K562 (cell line): ENCODE measurements around the gene RBAK. TPM values are rescaled to one million over a fixed set of nuclear protein-coding genes. Genes with fewer than 3 reads are reported as not detected.

Experiments
- BRCA1 ChIP-seq, 2 experiments: fragments of 450-650 bp in 1 of 2; sonication (generic) in 1 of 2; formaldehyde crosslinking in 1 of 2; IDR thresholded peaks; 2 replicates each; pipeline versions ENCODE4 v1.5.0 to v1.6.1; 2017 to 2020; ENCODE audit warnings: mild to moderate bottlenecking in 1 of 2, missing genetic modification reagents in 1 of 2
- DPF2 ChIP-seq: fragments of 450-650 bp; IDR thresholded peaks from 2 replicates; pipeline ENCODE4 v1.6.1; 2016
- EHMT2 ChIP-seq: fragments of 450-650 bp; IDR thresholded peaks from 2 replicates; pipeline ENCODE4 v1.6.1; 2018; ENCODE audit warnings: antibody characterized with exemption
- GABPA ChIP-seq: fragments of 200-800 bp; sonication (Bioruptor generic); conservative IDR thresholded peaks from 2 replicates; pipeline ENCODE4 v1.6.1; 2016; ENCODE audit warnings: low read depth, missing genetic modification characterization, missing compliant biosample characterization
- GTF2A2 ChIP-seq: IDR thresholded peaks from 2 replicates; pipeline ENCODE4 v1.6.1; 2016; ENCODE audit warnings: mild to moderate bottlenecking, missing genetic modification characterization, missing compliant biosample characterization
- HBP1 ChIP-seq: fragments of 450-650 bp; formaldehyde crosslinking; IDR thresholded peaks from 2 replicates; pipeline ENCODE4 v1.4.0; 2022; ENCODE audit warnings: missing genetic modification characterization
- HMG20A ChIP-seq: fragments of 450-650 bp; formaldehyde crosslinking; conservative IDR thresholded peaks from 2 replicates; pipeline ENCODE4 v1.4.0; 2020; ENCODE audit warnings: mild to moderate bottlenecking, mixed read lengths
- KHSRP ChIP-seq: fragments of 450-650 bp; IDR thresholded peaks from 2 replicates; pipeline ENCODE4 v1.6.1; 2017
- MBD2 ChIP-seq: sonication (generic); IDR thresholded peaks from 2 replicates; pipeline ENCODE4 v1.6.1; 2016; ENCODE audit warnings: low read depth, borderline replicate concordance
- MIER1 ChIP-seq: fragments of 450-650 bp; IDR thresholded peaks from 2 replicates; pipeline ENCODE4 v1.6.1; 2016; ENCODE audit warnings: antibody characterized with exemption, mild to moderate bottlenecking, low read depth
- NCOA4 ChIP-seq: fragments of 450-650 bp; IDR thresholded peaks from 2 replicates; pipeline ENCODE4 v1.6.1; 2018; ENCODE audit warnings: mild to moderate bottlenecking; ENCODE audit not compliant: partially characterized antibody
- NR4A1 ChIP-seq, 2 experiments: fragments of 250-450 bp in 1 of 2; fragments of 450-650 bp in 1 of 2; sonication (Bioruptor Pico) in 1 of 2; IDR thresholded peaks; 2 replicates each; pipeline versions ENCODE4 v1.4.0 to v1.6.1; 2016 to 2020; ENCODE audit warnings: mild to moderate bottlenecking in 2 of 2, missing compliant biosample characterization in 1 of 2, missing genetic modification characterization in 1 of 2, moderate library complexity in 1 of 2
- OTX1 ChIP-seq: fragments of 450-650 bp; formaldehyde crosslinking; IDR thresholded peaks from 2 replicates; pipeline ENCODE4 v1.4.0; 2022; ENCODE audit warnings: mild to moderate bottlenecking
- PML ChIP-seq: IDR thresholded peaks from 2 replicates; pipeline ENCODE4 v1.6.1; 2012; ENCODE audit warnings: low read length, inconsistent platforms
- RAD21 ChIP-seq, 2 experiments: fragments of 250-450 bp in 1 of 2; fragments of 450-650 bp in 1 of 2; sonication (Bioruptor Pico) in 1 of 2; formaldehyde crosslinking in 1 of 2; IDR thresholded peaks in 1 of 2; conservative IDR thresholded peaks in 1 of 2; 2 replicates each; pipeline versions ENCODE4 v1.4.0 to v1.8.0; 2020 to 2022; ENCODE audit warnings: mild to moderate bottlenecking in 2 of 2, moderate library complexity in 1 of 2
- RBM25 ChIP-seq: fragments of 200-400 bp; formaldehyde crosslinking; IDR thresholded peaks from 2 replicates; pipeline ENCODE4 v1.6.1; 2018; ENCODE audit warnings: low read length, low read depth, moderate library complexity; ENCODE audit not compliant: severe bottlenecking
- SMAD3 ChIP-seq: fragments of 450-650 bp; formaldehyde crosslinking; conservative IDR thresholded peaks from 2 replicates; pipeline ENCODE4 v1.4.0; 2020; ENCODE audit warnings: mild to moderate bottlenecking
- SP2 ChIP-seq: IDR thresholded peaks from 2 replicates; pipeline ENCODE4 v1.6.1; 2011; ENCODE audit warnings: mild to moderate bottlenecking, low read depth, low read length, moderate library complexity; ENCODE audit not compliant: poor library complexity, severe bottlenecking; ENCODE audit errors: extremely low read depth
- TAL1 ChIP-seq: fragments of 450-650 bp; IDR thresholded peaks from 2 replicates; pipeline ENCODE4 v1.6.1; 2016; ENCODE audit warnings: mild to moderate bottlenecking
- ZBTB9 ChIP-seq: fragments of 450-650 bp; formaldehyde crosslinking; IDR thresholded peaks from 2 replicates; pipeline ENCODE4 v1.4.0; 2020; ENCODE audit warnings: mild to moderate bottlenecking, moderate library complexity
- ZC3H11A ChIP-seq: IDR thresholded peaks from 2 replicates; pipeline ENCODE4 v1.6.1; 2012; ENCODE audit warnings: low read depth, low read length, improper control_type of control experiment
- ZFPM2 ChIP-seq: fragments of 250-450 bp; sonication (Bioruptor Pico); IDR thresholded peaks from 2 replicates; pipeline ENCODE4 v1.5.1; 2022; ENCODE audit warnings: mild to moderate bottlenecking
- ZNF23 ChIP-seq: fragments of 250-450 bp; sonication (Bioruptor Pico); IDR thresholded peaks from 2 replicates; pipeline ENCODE4 v1.4.0; 2020; ENCODE audit warnings: mild to moderate bottlenecking
- ZNF263 ChIP-seq: sonication (generic); formaldehyde crosslinking; IDR thresholded peaks from 2 replicates; pipeline ENCODE4 v1.8.0; 2022; ENCODE audit warnings: mild to moderate bottlenecking, missing genetic modification reagents, borderline replicate concordance
- ZNF282 ChIP-seq: sonication (generic); formaldehyde crosslinking; IDR thresholded peaks from 2 replicates; pipeline ENCODE4 v1.8.1; 2023; ENCODE audit warnings: missing genetic modification reagents
- ZNF395 ChIP-seq: fragments of 200-800 bp; sonication (Bioruptor generic); IDR thresholded peaks from 2 replicates; pipeline ENCODE4 v1.6.1; 2017; ENCODE audit warnings: missing genetic modification characterization, missing compliant biosample characterization
- ZNF644 ChIP-seq: fragments of 200-800 bp; sonication (Bioruptor generic); IDR thresholded peaks from 2 replicates; pipeline ENCODE4 v1.6.1; 2016; ENCODE audit warnings: low read depth, missing genetic modification characterization, missing compliant biosample characterization
- ZNF764 ChIP-seq: fragments of 250-450 bp; sonication (Bioruptor Pico); IDR thresholded peaks from 2 replicates; pipeline ENCODE4 v1.4.0; 2020; ENCODE audit warnings: low read depth, mild to moderate bottlenecking, moderate library complexity
- ZSCAN29 ChIP-seq: fragments of 450-650 bp; IDR thresholded peaks from 2 replicates; pipeline ENCODE4 v1.6.1; 2017
- polyA plus RNA-seq, 8 experiments: library from polyadenylated mRNA; depleted of rRNA in 4 of 8; stranded (reverse) in 5 of 8; unstranded in 3 of 8; fragments of >200 nt; fragmentation: Nextera tagmentation in 2 of 8; fragmentation: Illumina TruSeq in 1 of 8; extraction: Ambion mirVana in 2 of 8; extraction: Trizol in 1 of 8; gene quantifications; 2 replicates each; pipeline versions ENCODE4 v1.2.1 to v1.2.3, GENCODE V29; 2011 to 2014; ENCODE audit warnings: inconsistent platforms in 1 of 8, missing spikeins in 1 of 8
- total RNA-seq, 7 experiments: library from RNA; depleted of rRNA in 6 of 7; stranded (reverse); fragments of >200 nt in 6 of 7; fragmentation: Illumina TruSeq in 2 of 7; extraction: Trizol in 2 of 7; gene quantifications; 2 replicates each; pipeline versions ENCODE4 v1.2.1 to v1.2.3, GENCODE V29; 2011 to 2021; ENCODE audit warnings: low replicate concordance in 1 of 7

Gene RBAK
- total and polyA plus RNA-seq, 9 of the 15 experiments (the other 6 are each of a cell fraction or from before 2014, with no cell fraction given): 2.7 to 13.2 (median 10.1) TPM

GRCh38 chr7:5083311-5083711 lies 37.7 kb downstream of the RBAK start (continued):
- TF ChIP-seq HBP1 (no peak), ZBTB9 (no peak), ZNF23 (CRISPR knock-in tag) (no peak), ZSCAN29 (no peak), OTX1 (no peak), TAL1 (peak; percentile 96), BRCA1 (IDR thresholded peaks at IDR 0.05) (no peak), BRCA1 (CRISPR knock-in tag; IDR thresholded peaks at IDR 0.05) (no peak), GABPA (tag) (no peak), ZC3H11A (no peak), ZNF644 (tag) (no peak), RBM25 (no peak), HMG20A (no peak), MIER1 (no peak), SMAD3 (CRISPR knock-in tag) (no peak), SP2 (no peak), PML (peak; percentile 96), ZNF764 (no peak), ZNF282 (CRISPR knock-in tag) (no peak), MBD2 (peak; percentile 57; the same call in 1 of the 2 replicates), DPF2 (peak; percentile 84), EHMT2 (no peak), NCOA4 (no peak), ZFPM2 (CRISPR knock-in tag) (no peak), KHSRP (peak; percentile 30; the same call in 1 of the 2 replicates), NR4A1 (CRISPR knock-in tag; IDR thresholded peaks at IDR 0.05) (no peak), NR4A1 (tag; IDR thresholded peaks at IDR 0.05) (peak; percentile 63), RAD21 (CRISPR knock-in tag; conservative IDR thresholded peaks at IDR 0.05 in 1 of 2, IDR thresholded peaks at IDR 0.05 in 1 of 2) (no peak), ZNF263 (no peak; the same call in 1 of the 2 replicates), GTF2A2 (tag) (no peak), ZNF395 (no peak)
